ENCODE measurements around the gene C9orf152.
"Not testable (repeated sequence)": the region's sequence is repeated elsewhere in the genome, so short reads cannot be mapped to it uniquely, and the experiment has no call there.

GRCh38 chr9:110205612-110206011, 2.3 kb downstream of the C9orf152 start:
- not testable (repeated sequence) for TF ChIP-seq USF2 (IDR thresholded peaks at IDR 0.05; ENCODE audit: borderline replicate concordance, low read depth, low read length); MAX (IDR thresholded peaks at IDR 0.05; ENCODE audit: low read depth); FOXM1 (IDR thresholded peaks at IDR 0.05; ENCODE audit: low read depth); MEF2A (IDR thresholded peaks at IDR 0.05; ENCODE audit: borderline replicate concordance, low read depth); ZBTB33 (IDR thresholded peaks at IDR 0.05; ENCODE audit: borderline replicate concordance, low read depth); CTCF (IDR thresholded peaks at IDR 0.05); POLR2AphosphoS5 (IDR thresholded peaks at IDR 0.05; ENCODE audit: low read depth, low read length); RAD21 (IDR thresholded peaks at IDR 0.05; ENCODE audit: low read length); CHD2 (IDR thresholded peaks at IDR 0.05; ENCODE audit: low read length, partially characterized antibody); EZH2phosphoT487 (IDR thresholded peaks at IDR 0.05; ENCODE audit: borderline replicate concordance, low read depth)
